Lower leg skin (tissue), 3 donors: ENCODE data around the gene NFYA.

Experiments used
- POLR2A ChIP-seq, 2 donors: fragments of 450-650 bp; IDR thresholded peaks; one replicate each; pipeline ENCODE4 v1.6.1; 2016 to 2017; ENCODE audit warnings: antibody characterized with exemption in 2 of 2, mild to moderate bottlenecking in 1 of 2, moderate library complexity in 1 of 2
- TF ChIP-seq, protein P1 (sequence below), 3 donors: fragments of 450-650 bp; IDR thresholded peaks; one replicate each; pipeline ENCODE4 v1.5.1; 2016; ENCODE audit warnings: antibody characterized with exemption in 3 of 3, mild to moderate bottlenecking in 3 of 3, moderate library complexity in 2 of 3

DNA sequence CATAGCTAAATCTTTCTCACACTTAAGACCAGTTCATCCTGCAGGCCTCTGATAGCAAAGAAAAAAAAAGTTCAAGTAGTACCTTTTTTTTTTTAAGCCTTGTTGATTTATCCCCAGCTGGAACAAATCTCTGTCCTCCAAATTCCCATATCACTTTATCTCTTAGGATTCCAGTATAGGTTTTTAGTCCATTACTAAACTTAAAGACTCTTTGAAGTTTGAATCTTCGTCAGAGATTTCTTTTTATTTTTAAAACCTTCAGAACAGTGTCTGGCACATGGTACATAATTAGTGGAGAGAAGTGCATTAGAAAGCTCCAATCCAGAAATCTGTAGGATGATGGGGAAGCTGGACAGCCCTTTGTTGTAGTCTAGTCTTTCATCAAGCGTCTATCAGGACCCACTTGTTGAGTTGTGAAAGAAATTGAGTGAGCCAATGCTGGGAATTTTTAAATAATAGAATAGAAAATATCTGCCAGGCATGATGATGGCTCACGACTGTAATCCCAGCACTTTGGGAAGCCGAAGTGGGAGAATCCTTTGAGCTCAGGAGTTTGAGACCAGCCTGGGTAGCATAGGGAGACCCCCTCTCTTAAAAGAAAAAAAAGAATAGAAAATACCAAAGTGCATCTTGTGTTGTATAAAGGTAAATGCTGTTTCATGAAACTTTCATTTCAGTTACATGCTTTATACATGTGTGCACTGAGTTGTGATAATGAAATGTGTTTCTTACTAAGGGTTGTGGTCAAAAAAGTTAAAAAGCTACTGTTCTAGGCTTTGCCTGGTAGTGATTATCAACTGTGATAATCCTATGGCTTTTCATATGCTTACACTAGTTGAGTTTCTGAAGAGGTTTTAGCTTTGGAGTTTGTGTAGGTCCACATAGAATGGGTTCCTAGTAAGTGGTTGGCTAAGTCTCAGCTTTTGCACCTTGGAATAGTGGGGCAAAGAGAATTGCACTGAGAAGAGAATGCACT is 3.2 kb downstream of the NFYA start:
- no peak for TF ChIP-seq POLR2A (IDR thresholded peaks at IDR 0.05)
- TF ChIP-seq, protein P1, sequence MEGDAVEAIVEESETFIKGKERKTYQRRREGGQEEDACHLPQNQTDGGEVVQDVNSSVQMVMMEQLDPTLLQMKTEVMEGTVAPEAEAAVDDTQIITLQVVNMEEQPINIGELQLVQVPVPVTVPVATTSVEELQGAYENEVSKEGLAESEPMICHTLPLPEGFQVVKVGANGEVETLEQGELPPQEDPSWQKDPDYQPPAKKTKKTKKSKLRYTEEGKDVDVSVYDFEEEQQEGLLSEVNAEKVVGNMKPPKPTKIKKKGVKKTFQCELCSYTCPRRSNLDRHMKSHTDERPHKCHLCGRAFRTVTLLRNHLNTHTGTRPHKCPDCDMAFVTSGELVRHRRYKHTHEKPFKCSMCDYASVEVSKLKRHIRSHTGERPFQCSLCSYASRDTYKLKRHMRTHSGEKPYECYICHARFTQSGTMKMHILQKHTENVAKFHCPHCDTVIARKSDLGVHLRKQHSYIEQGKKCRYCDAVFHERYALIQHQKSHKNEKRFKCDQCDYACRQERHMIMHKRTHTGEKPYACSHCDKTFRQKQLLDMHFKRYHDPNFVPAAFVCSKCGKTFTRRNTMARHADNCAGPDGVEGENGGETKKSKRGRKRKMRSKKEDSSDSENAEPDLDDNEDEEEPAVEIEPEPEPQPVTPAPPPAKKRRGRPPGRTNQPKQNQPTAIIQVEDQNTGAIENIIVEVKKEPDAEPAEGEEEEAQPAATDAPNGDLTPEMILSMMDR (IDR thresholded peaks at IDR 0.05), result no peak
